ENCODE data around the gene NAALADL2. TPM values are rescaled to one million over a fixed set of nuclear protein-coding genes. Genes with fewer than 3 reads are reported as not detected.
"Not testable (repeated sequence)": the region's sequence is repeated elsewhere in the genome, so short reads cannot be mapped to it uniquely, and the experiment has no call there.

NAALADL2 gene
- polyA plus RNA-seq, 1 donor, result 6.5 TPM

DNA sequence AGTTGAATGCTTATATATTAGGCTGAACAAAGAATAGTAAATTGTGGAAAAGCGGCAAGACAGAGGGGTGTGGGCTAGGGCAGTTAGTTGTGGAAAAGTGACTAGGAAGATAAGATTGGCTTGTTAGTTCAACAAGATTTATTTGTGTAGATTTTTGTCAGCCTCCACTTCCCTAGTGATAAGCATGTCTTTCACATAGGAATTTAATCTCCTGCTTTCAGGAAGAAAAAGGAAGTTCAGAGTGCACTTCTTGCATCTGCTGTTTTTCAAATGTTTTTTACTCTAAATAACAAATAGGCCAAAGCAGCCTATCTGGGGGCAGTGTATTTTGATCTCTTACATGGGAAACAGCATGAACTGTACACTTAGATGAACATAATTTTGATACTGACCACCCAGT lies 919.9 kb downstream of the NAALADL2 start:
- peak in 1 of 2 donors; percentile 9 for DNase-seq

DNA sequence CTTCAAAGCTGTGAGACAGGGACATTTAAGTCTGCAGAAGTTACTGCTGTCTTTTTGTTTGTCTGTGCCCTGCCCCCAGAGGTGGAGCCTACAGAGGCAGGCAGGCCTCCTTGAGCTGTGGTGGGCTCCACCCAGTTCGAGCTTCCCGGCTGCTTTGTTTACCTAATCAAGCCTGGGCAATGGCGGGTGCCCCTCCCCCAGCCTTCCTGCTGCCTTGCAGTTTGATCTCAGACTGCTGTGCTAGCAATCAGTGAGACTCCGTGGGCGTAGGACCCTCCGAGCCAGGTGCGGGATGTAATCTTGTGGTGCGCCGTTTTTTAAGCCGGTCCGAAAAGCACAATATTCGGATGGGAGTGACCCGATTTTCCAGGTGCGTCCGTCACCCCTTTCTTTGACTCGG lies 928.0 kb downstream of the NAALADL2 start:
- H3K27ac ChIP-seq (ENCODE audit: low read length); H3K4me3 ChIP-seq (ENCODE audit: low read length); H3K36me3 ChIP-seq (ENCODE audit: control insufficient read depth, insufficient read depth, low read length); H3K4me1 ChIP-seq (ENCODE audit: control insufficient read depth, insufficient read depth, low read length); H3K9me3 ChIP-seq (ENCODE audit: control insufficient read depth, low read depth, low read length); DNase-seq; H3K27me3 ChIP-seq (ENCODE audit: control insufficient read depth, insufficient read depth, low read length): not testable (repeated sequence)
- WGBS (ENCODE audit: insufficient coverage, low lambda C conversion rate), result no CpG with 5 or more reads among the region's 16 CpGs

More for the DNA sequence above, 919.9 kb downstream of the NAALADL2 start:
- H3K36me3 ChIP-seq (ENCODE audit: control insufficient read depth, insufficient read depth, low read length), result no peaks in the 10 kb centered on the region
- H3K4me1 ChIP-seq (ENCODE audit: control insufficient read depth, insufficient read depth, low read length), result peaks cover 3% of the 10 kb centered on the region
- no CpG with 5 or more reads among the region's 1 CpG for WGBS (ENCODE audit: insufficient coverage, low lambda C conversion rate)
- H3K27ac ChIP-seq (ENCODE audit: low read length), result no peak overlapping the region
- H3K4me3 ChIP-seq (ENCODE audit: low read length), result no peak overlapping the region
- no peaks in the 10 kb centered on the region for H3K9me3 ChIP-seq (ENCODE audit: control insufficient read depth, low read depth, low read length)
- no peaks in the 10 kb centered on the region for H3K27me3 ChIP-seq (ENCODE audit: control insufficient read depth, insufficient read depth, low read length)

DNA sequence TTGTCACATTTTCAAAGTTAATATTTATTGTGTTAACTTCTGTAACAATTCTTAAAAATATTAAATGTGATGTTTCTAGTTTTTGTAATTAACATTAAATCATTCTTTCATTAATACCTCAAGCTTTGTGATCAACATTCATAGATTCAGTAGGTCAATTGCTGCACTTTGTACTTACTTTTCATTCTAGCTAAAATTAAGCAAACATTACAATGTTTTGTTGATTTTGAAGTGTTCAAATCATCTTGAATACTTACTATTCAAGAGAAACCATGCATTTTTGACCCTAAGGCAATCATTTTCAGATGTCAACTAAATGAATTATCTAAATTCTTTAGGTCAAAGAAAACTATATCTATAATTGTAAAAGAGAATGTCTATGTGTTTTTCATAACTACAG lies 933.1 kb downstream of the NAALADL2 start:
- H3K27ac ChIP-seq (ENCODE audit: low read length), result no peak overlapping the region
- H3K27me3 ChIP-seq (ENCODE audit: control insufficient read depth, insufficient read depth, low read length), result no peaks in the 10 kb centered on the region
- no peaks in the 10 kb centered on the region for H3K36me3 ChIP-seq (ENCODE audit: control insufficient read depth, insufficient read depth, low read length)
- no peaks in the 10 kb centered on the region for H3K4me1 ChIP-seq (ENCODE audit: control insufficient read depth, insufficient read depth, low read length)
- DNase-seq, result no peak
- H3K4me3 ChIP-seq (ENCODE audit: low read length), result no peak overlapping the region
- H3K9me3 ChIP-seq (ENCODE audit: control insufficient read depth, low read depth, low read length), result peaks cover 2% of the 10 kb centered on the region

DNA sequence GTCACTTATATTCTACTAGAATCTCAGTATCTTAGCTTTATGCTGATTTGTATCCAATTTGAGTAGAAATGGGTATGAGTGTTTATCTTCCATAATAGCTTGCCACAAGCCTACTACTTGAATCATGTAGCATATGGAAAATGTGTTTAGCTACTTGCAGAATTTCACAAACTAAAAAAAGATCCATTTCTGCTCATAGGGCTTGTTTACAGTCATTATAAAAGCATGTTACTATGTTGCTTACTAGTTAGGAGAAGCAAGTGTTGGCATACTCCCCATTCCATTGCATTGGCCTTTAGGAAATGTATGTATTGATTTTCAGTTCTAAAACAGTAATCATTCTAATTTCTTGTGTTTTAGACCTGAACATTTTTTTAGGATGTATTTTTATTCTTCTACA lies 939.2 kb downstream of the NAALADL2 start:
- DNase-seq, result no peak
- H3K4me1 ChIP-seq (ENCODE audit: control insufficient read depth, insufficient read depth, low read length), result no peaks in the 10 kb centered on the region
- no peaks in the 10 kb centered on the region for H3K27me3 ChIP-seq (ENCODE audit: control insufficient read depth, insufficient read depth, low read length)
- no peak overlapping the region for H3K4me3 ChIP-seq (ENCODE audit: low read length)
- H3K27ac ChIP-seq (ENCODE audit: low read length), result no peak overlapping the region
- H3K36me3 ChIP-seq (ENCODE audit: control insufficient read depth, insufficient read depth, low read length), result no peaks in the 10 kb centered on the region
- H3K9me3 ChIP-seq (ENCODE audit: control insufficient read depth, low read depth, low read length), result peaks cover under 1% of the 10 kb centered on the region

- Histone ChIP-seq H3K4me1 (ENCODE audit: control insufficient read depth, insufficient read depth, low read length) (no peaks in the 10 kb centered on the region), H3K27ac (ENCODE audit: low read length) (no peak overlapping the region), H3K9me3 (ENCODE audit: control insufficient read depth, low read depth, low read length) (no peaks in the 10 kb centered on the region), H3K4me3 (ENCODE audit: low read length) (no peak overlapping the region), H3K27me3 (ENCODE audit: control insufficient read depth, insufficient read depth, low read length) (no peaks in the 10 kb centered on the region), H3K36me3 (ENCODE audit: control insufficient read depth, insufficient read depth, low read length) (no peaks in the 10 kb centered on the region)
- WGBS (ENCODE audit: insufficient coverage, low lambda C conversion rate), result 86% methylated on average over 1 of the region's 2 CpGs
- no peak for DNase-seq
These were observed 946.7 kb downstream of the NAALADL2 start for GRCh38 chr3:175805825-175806224.

- no peak for DNase-seq
- no peak overlapping the region for H3K27ac ChIP-seq (ENCODE audit: low read length)
- no peaks in the 10 kb centered on the region for H3K4me1 ChIP-seq (ENCODE audit: control insufficient read depth, insufficient read depth, low read length)
- 87% methylated on average over 1 of the region's 1 CpG for WGBS (ENCODE audit: insufficient coverage, low lambda C conversion rate)
- no peak overlapping the region for H3K4me3 ChIP-seq (ENCODE audit: low read length)
- no peaks in the 10 kb centered on the region for H3K36me3 ChIP-seq (ENCODE audit: control insufficient read depth, insufficient read depth, low read length)
- no peaks in the 10 kb centered on the region for H3K9me3 ChIP-seq (ENCODE audit: control insufficient read depth, low read depth, low read length)
- no peaks in the 10 kb centered on the region for H3K27me3 ChIP-seq (ENCODE audit: control insufficient read depth, insufficient read depth, low read length)
These were observed 948.0 kb downstream of the NAALADL2 start for GRCh38 chr3:175807175-175807574.

DNA sequence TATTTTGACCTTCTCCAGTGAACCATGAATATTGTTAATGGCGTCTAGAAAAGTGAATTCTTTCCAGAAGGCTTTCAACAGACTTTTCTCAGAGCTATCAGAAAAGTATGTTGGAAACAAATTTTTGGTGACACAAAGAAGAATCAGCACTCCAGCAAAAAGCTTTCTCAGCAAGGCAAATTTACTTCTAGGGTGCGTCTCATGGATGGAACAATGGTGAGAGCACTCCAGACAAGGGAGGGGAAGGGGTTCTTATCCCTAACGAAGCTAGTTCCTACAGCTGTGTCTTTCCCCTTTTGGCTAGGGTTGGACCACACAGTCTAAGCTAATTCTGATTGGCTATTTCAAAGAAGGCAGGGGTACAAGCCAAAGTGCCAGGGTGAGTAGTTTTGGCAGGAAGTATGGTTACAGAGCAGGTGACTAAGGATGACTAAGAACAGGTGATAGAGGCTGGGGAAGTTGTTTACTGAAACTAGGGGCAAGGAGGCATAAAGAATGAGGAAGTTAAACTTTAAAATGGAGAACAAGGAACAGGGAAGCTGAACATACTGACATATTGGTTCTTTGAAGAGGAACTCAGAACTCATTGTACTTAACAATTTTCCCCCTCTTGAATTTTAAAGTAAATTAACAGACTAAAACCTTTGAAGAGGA lies 959.8 kb downstream of the NAALADL2 start:
- DNase-seq, result no peak
- Histone ChIP-seq H3K27me3 (ENCODE audit: control insufficient read depth, insufficient read depth, low read length) (no peaks in the 10 kb centered on the region), H3K36me3 (ENCODE audit: control insufficient read depth, insufficient read depth, low read length) (no peaks in the 10 kb centered on the region), H3K4me1 (ENCODE audit: control insufficient read depth, insufficient read depth, low read length) (no peaks in the 10 kb centered on the region), H3K9me3 (ENCODE audit: control insufficient read depth, low read depth, low read length) (peaks cover 10% of the 10 kb centered on the region), H3K4me3 (ENCODE audit: low read length) (no peak overlapping the region), H3K27ac (ENCODE audit: low read length) (no peak overlapping the region)
- WGBS (ENCODE audit: insufficient coverage, low lambda C conversion rate), result no CpG with 5 or more reads among the region's 3 CpGs

DNA sequence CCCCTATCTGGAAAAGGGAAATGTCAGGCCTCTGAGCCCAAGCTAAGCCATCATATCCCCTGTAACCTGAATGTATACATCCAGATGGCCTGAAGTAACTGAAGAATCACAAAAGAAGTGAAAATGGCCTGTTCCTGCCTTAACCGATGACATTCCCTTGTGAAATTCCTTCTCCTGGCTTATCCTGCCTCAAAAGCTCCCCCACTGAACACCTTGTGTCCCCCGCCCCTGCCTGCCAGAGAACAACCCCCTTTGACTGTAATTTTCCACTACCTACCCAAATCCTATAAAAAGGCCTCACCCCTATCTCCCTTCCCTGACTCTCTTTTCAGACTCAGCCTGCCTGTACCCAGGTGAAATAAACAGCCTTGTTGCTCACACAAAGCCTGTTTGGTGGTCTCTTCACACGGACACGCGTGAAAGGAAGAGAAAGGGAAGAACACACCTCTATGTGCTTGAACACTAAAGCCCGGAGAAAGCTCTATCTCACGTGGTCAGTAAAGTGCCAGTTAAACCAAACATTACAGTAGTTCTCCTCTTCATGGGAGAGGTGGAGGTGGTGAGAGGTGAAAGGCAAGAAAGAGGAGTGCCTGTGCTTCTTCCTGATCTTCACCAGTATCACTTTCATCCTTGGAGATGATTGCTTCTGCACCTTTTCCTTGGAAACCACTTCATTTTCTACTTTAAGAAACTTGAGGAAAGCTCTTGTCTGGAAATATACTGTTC lies 963.8 kb downstream of the NAALADL2 start:
- WGBS (ENCODE audit: insufficient coverage, low lambda C conversion rate), result 80% methylated on average over 1 of the region's 7 CpGs
- not testable (repeated sequence) for H3K4me1 ChIP-seq (ENCODE audit: control insufficient read depth, insufficient read depth, low read length); H3K27me3 ChIP-seq (ENCODE audit: control insufficient read depth, insufficient read depth, low read length); H3K27ac ChIP-seq (ENCODE audit: low read length); DNase-seq; H3K36me3 ChIP-seq (ENCODE audit: control insufficient read depth, insufficient read depth, low read length); H3K4me3 ChIP-seq (ENCODE audit: low read length); H3K9me3 ChIP-seq (ENCODE audit: control insufficient read depth, low read depth, low read length)

- H3K27ac ChIP-seq (ENCODE audit: low read length); H3K4me1 ChIP-seq (ENCODE audit: control insufficient read depth, insufficient read depth, low read length); H3K9me3 ChIP-seq (ENCODE audit: control insufficient read depth, low read depth, low read length); H3K36me3 ChIP-seq (ENCODE audit: control insufficient read depth, insufficient read depth, low read length); DNase-seq; H3K27me3 ChIP-seq (ENCODE audit: control insufficient read depth, insufficient read depth, low read length); H3K4me3 ChIP-seq (ENCODE audit: low read length): not testable (repeated sequence)
- WGBS (ENCODE audit: insufficient coverage, low lambda C conversion rate), result no CpG with 5 or more reads among the region's 6 CpGs
These were observed 966.0 kb downstream of the NAALADL2 start for GRCh38 chr3:175825016-175825580.

DNA sequence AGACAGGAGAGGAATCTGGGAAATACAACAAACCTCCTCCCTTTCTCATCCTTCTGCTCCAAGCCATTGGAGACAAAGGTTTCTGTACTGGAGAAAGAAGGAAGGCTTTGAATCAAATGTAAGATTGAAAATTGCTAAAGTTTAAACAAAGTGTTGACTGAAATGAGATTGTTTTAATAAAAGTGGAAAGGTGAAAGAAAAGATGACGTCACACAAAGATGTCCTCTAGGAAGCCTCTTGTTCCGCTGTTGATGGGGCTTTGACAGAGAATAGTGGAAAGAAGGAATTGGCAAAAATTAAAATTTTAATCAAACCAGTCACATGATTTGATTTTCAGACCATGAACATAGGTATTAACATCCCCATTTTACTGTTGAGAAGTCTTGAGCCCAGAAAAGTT lies 967.6 kb downstream of the NAALADL2 start:
- H3K4me1 ChIP-seq (ENCODE audit: control insufficient read depth, insufficient read depth, low read length), result no peaks in the 10 kb centered on the region
- no peaks in the 10 kb centered on the region for H3K36me3 ChIP-seq (ENCODE audit: control insufficient read depth, insufficient read depth, low read length)
- no peak overlapping the region for H3K4me3 ChIP-seq (ENCODE audit: low read length)
- H3K9me3 ChIP-seq (ENCODE audit: control insufficient read depth, low read depth, low read length), result no peaks in the 10 kb centered on the region
- 100% methylated on average over 2 of the region's 2 CpGs for WGBS (ENCODE audit: insufficient coverage, low lambda C conversion rate)
- DNase-seq, result no peak
- no peak overlapping the region for H3K27ac ChIP-seq (ENCODE audit: low read length)
- H3K27me3 ChIP-seq (ENCODE audit: control insufficient read depth, insufficient read depth, low read length), result no peaks in the 10 kb centered on the region

DNA sequence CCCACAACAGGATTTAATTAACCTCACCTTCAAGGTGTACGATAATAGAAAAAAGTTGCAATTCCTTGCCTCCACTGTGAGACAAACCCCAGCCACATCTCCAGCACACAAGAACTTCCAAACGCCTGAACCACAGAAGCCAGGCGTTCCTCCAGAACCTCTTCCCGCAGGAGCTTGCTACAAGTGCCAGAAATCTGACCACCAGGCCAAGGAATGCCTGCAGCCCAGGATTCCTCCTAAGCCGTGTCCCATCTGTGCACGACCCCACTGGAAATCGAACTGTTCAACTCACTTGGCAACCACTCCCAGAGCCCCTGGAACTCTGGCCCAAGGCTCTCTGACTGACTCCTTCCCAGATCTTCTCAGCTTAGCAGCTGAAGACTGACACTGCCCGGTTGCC lies 970.7 kb downstream of the NAALADL2 start:
- H3K36me3 ChIP-seq (ENCODE audit: control insufficient read depth, insufficient read depth, low read length); H3K27me3 ChIP-seq (ENCODE audit: control insufficient read depth, insufficient read depth, low read length); H3K27ac ChIP-seq (ENCODE audit: low read length); H3K4me1 ChIP-seq (ENCODE audit: control insufficient read depth, insufficient read depth, low read length); H3K4me3 ChIP-seq (ENCODE audit: low read length); H3K9me3 ChIP-seq (ENCODE audit: control insufficient read depth, low read depth, low read length); DNase-seq: not testable (repeated sequence)
- no CpG with 5 or more reads among the region's 8 CpGs for WGBS (ENCODE audit: insufficient coverage, low lambda C conversion rate)

Data from large intestine (tissue), 3 donors.